Breast epithelium (tissue), 3 donors: ENCODE results near the gene CS.

ENCODE experiments used
- POLR2A ChIP-seq: fragments of 450-650 bp; IDR thresholded peaks from one replicate; pipeline ENCODE4 v1.6.1; 2016; ENCODE audit warnings: antibody characterized with exemption, mild to moderate bottlenecking, moderate library complexity
- POLR2AphosphoS5 ChIP-seq, 3 donors: sonication (generic); formaldehyde crosslinking; IDR thresholded peaks; one replicate each; pipeline ENCODE4 v1.6.1; 2017; ENCODE audit warnings: antibody characterized with exemption in 3 of 3

DNA sequence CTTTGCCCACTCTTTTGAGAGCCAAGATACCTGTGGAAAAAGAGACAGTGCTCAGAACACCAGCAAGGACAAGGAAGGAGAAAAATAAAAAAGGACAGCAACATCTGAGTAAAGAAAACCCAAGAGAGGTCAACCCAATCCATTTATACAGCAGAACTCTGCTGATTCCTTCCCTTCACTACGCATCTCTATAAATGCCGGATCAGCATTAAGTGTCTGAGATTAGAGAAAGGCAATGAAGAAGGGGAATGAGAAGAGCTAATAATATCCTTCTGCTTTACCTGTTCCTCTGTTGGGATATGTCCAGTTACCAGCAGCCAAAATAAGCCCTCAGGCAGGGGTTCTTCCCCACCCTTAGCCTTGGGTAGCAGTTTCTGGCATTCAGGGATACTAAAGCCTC lies 17.6 kb downstream of the CS start:
- TF ChIP-seq POLR2A (no peak), POLR2AphosphoS5 (IDR thresholded peaks at IDR 0.05) (no peak)
